WERI-Rb-1 (cell line): ENCODE measurements around the gene IRX2.

Experiments
- DNase-seq: peaks from one replicate; pipeline ENCODE4 v3.0.0-alpha.2; 2020
- H3K27ac ChIP-seq: fragments of 250-450 bp; sonication (Bioruptor Pico); 2 replicates; pipeline ENCODE4 v1.5.1; 2020; ENCODE audit warnings: mild to moderate bottlenecking, moderate library complexity
- H3K27me3 ChIP-seq: fragments of 250-450 bp; sonication (Bioruptor Pico); 2 replicates; pipeline ENCODE4 v1.5.1; 2021; ENCODE audit warnings: mild to moderate bottlenecking, low read depth, moderate library complexity; ENCODE audit not compliant: insufficient read depth, severe bottlenecking
- H3K36me3 ChIP-seq: fragments of 250-450 bp; sonication (Bioruptor Pico); 2 replicates; pipeline ENCODE4 v1.5.1; 2020; ENCODE audit warnings: mild to moderate bottlenecking, moderate library complexity
- H3K4me3 ChIP-seq: 2 replicates; pipeline ENCODE4 v1.5.1; 2011; ENCODE audit warnings: low read depth, mild to moderate bottlenecking, control low read depth, low read length
- H3K9me3 ChIP-seq: fragments of 250-450 bp; sonication (Bioruptor Pico); 2 replicates; pipeline ENCODE4 v1.5.1; 2021; ENCODE audit warnings: mild to moderate bottlenecking, moderate library complexity; ENCODE audit not compliant: severe bottlenecking
- CTCF ChIP-seq: IDR thresholded peaks from 2 replicates; pipeline ENCODE4 v1.5.1; 2011; ENCODE audit warnings: low read depth, mild to moderate bottlenecking, control low read depth, inconsistent platforms, low read length

Gene IRX2

GRCh38 chr5:2705861-2706260 is 45.6 kb downstream of the IRX2 start:
- H3K9me3 ChIP-seq = no peaks in the 10 kb centered on the region
- no peak overlapping the region for H3K27ac ChIP-seq
- no peaks in the 10 kb centered on the region for H3K36me3 ChIP-seq
- H3K4me3 ChIP-seq = no peak overlapping the region
- DNase-seq = peak; percentile 1
- TF ChIP-seq CTCF = no peak
- H3K27me3 ChIP-seq = no peaks in the 10 kb centered on the region

GRCh38 chr5:2704806-2705645 is 46.5 kb downstream of the IRX2 start:
- peak; percentile 6 for DNase-seq
- no peak overlapping the region for H3K4me3 ChIP-seq
- no peaks in the 10 kb centered on the region for H3K9me3 ChIP-seq
- no peaks in the 10 kb centered on the region for H3K27me3 ChIP-seq
- no peak for TF ChIP-seq CTCF
- no peaks in the 10 kb centered on the region for H3K36me3 ChIP-seq
- no peak overlapping the region for H3K27ac ChIP-seq

- TF ChIP-seq CTCF = no peak
- H3K36me3 ChIP-seq = no peaks in the 10 kb centered on the region
- H3K27ac ChIP-seq = no peak overlapping the region
- peak; percentile 8 for DNase-seq
- H3K9me3 ChIP-seq = no peaks in the 10 kb centered on the region
- no peak overlapping the region for H3K4me3 ChIP-seq
- H3K27me3 ChIP-seq = no peaks in the 10 kb centered on the region
Observed at GRCh38 chr5:2704111-2704510, 47.4 kb downstream of the IRX2 start.

GRCh38 chr5:2703615-2704014 is 47.9 kb downstream of the IRX2 start:
- Histone ChIP-seq H3K36me3 (no peaks in the 10 kb centered on the region), H3K4me3 (no peak overlapping the region), H3K27me3 (no peaks in the 10 kb centered on the region), H3K9me3 (no peaks in the 10 kb centered on the region), H3K27ac (no peak overlapping the region)
- no peak for TF ChIP-seq CTCF
- no peak for DNase-seq

- Histone ChIP-seq H3K27ac (no peak overlapping the region), H3K27me3 (no peaks in the 10 kb centered on the region), H3K4me3 (no peak overlapping the region), H3K9me3 (no peaks in the 10 kb centered on the region), H3K36me3 (no peaks in the 10 kb centered on the region)
- no peak for TF ChIP-seq CTCF
- DNase-seq = no peak
Observed at GRCh38 chr5:2703041-2703440, 48.4 kb downstream of the IRX2 start.
